GM12801 (cell line): ENCODE measurements around the gene UBE3A.

Experiments
- TF ChIP-seq, protein P1 (sequence below): IDR thresholded peaks from one replicate; pipeline ENCODE4 v1.5.1; 2011; ENCODE audit warnings: control low read depth; ENCODE audit not compliant: insufficient read length; ENCODE audit errors: extremely low read depth

UBE3A gene

GRCh38 chr15:25402342-25402741 is 36.5 kb downstream of the UBE3A start:
- TF ChIP-seq, protein P1, sequence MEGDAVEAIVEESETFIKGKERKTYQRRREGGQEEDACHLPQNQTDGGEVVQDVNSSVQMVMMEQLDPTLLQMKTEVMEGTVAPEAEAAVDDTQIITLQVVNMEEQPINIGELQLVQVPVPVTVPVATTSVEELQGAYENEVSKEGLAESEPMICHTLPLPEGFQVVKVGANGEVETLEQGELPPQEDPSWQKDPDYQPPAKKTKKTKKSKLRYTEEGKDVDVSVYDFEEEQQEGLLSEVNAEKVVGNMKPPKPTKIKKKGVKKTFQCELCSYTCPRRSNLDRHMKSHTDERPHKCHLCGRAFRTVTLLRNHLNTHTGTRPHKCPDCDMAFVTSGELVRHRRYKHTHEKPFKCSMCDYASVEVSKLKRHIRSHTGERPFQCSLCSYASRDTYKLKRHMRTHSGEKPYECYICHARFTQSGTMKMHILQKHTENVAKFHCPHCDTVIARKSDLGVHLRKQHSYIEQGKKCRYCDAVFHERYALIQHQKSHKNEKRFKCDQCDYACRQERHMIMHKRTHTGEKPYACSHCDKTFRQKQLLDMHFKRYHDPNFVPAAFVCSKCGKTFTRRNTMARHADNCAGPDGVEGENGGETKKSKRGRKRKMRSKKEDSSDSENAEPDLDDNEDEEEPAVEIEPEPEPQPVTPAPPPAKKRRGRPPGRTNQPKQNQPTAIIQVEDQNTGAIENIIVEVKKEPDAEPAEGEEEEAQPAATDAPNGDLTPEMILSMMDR, result no peak

GRCh38 chr15:25401501-25401900 is 37.3 kb downstream of the UBE3A start:
- TF ChIP-seq, protein P1, result no peak

DNA sequence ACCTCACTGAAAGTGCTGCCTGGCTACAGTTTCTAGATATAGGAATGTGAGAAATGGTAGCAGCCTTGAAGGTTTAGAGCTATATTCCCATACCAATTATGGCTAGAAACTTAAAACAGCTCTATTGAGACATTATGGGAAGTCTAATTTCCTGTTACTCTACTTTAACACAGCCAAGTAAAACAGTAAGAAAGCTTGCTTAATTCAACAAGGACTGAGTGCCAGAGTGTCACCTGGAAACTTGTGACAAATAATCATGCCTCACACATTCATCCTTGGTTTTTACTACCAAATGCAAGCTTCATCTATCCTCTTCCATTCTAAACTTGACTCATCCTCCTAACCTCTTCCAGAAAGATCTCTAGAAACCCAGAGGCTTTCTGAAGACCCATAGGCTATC is 41.7 kb downstream of the UBE3A start:
- TF ChIP-seq, protein P1, result no peak

- TF ChIP-seq, protein P1, result no peak
Measured at GRCh38 chr15:25394898-25395297, 43.9 kb downstream of the UBE3A start.

GRCh38 chr15:25392806-25393205 is 46.0 kb downstream of the UBE3A start:
- TF ChIP-seq, protein P1, result no peak

- TF ChIP-seq, protein P1, result no peak
Measured at GRCh38 chr15:25391971-25392721, 46.7 kb downstream of the UBE3A start.

GRCh38 chr15:25385986-25386385 is 52.8 kb downstream of the UBE3A start:
- TF ChIP-seq, protein P1, result no peak
